ENCODE data around the gene CAMLG. TPM values are rescaled to one million over a fixed set of nuclear protein-coding genes. Genes with fewer than 3 reads are reported as not detected.
"Not testable (repeated sequence)": the region's sequence is repeated elsewhere in the genome, so short reads cannot be mapped to it uniquely, and the experiment has no call there.

CAMLG gene
- total RNA-seq (ENCODE audit: low replicate concordance): 42.4 and 51.2 TPM in 2 replicates

DNA sequence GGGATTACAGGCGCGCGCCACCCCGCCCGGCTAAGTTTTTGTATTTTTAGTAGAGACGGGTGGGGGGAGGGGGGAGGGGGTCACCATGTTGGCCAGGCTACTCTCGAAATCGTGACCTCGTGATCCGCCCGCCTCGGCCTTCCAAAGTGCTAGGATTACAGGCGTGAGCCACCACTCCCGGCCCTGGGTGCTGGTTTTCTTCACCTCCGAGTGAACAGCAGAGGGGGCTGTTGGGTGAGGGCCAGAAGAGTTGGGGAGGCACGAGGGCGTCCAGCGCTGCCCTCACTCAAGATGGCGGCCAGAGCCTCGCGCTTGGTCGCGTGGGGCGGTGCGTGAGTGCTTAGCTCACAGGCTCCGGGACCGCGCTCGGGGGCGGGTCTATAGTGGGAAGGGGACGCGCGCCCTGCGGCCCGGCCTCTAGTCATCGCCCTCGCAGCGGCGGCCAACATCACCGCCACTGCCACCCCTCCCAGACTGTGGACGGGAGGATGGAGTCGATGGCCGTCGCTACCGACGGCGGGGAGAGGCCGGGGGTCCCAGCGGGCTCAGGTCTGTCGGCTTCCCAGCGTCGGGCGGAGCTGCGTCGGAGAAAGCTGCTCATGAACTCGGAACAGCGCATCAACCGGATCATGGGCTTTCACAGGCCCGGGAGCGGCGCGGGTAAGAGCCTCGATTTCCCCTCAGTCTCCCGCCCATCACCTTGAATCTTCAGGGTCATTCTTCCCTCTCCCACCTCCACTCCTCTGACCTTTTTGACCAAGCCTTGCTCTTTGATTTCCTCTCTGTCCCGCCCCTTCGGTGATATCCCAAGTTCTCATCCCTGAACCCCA, at the start of gene CAMLG:
TSS of gene CAMLG (plus strand) at position 416 of the 830 bp plus-strand sequence. CDS start at position 489, 73 bp downstream.
- TF ChIP-seq, protein P1, sequence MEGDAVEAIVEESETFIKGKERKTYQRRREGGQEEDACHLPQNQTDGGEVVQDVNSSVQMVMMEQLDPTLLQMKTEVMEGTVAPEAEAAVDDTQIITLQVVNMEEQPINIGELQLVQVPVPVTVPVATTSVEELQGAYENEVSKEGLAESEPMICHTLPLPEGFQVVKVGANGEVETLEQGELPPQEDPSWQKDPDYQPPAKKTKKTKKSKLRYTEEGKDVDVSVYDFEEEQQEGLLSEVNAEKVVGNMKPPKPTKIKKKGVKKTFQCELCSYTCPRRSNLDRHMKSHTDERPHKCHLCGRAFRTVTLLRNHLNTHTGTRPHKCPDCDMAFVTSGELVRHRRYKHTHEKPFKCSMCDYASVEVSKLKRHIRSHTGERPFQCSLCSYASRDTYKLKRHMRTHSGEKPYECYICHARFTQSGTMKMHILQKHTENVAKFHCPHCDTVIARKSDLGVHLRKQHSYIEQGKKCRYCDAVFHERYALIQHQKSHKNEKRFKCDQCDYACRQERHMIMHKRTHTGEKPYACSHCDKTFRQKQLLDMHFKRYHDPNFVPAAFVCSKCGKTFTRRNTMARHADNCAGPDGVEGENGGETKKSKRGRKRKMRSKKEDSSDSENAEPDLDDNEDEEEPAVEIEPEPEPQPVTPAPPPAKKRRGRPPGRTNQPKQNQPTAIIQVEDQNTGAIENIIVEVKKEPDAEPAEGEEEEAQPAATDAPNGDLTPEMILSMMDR (IDR thresholded peaks at IDR 0.05; ENCODE audit: insufficient read depth, low read length): peak; percentile 37
- H3K4me3 ChIP-seq (ENCODE audit: low read depth, low read length): peak within 1 kb of the TSS; percentile 93
- DNase-seq (ENCODE audit: low read depth): peak; percentile 95

DNA sequence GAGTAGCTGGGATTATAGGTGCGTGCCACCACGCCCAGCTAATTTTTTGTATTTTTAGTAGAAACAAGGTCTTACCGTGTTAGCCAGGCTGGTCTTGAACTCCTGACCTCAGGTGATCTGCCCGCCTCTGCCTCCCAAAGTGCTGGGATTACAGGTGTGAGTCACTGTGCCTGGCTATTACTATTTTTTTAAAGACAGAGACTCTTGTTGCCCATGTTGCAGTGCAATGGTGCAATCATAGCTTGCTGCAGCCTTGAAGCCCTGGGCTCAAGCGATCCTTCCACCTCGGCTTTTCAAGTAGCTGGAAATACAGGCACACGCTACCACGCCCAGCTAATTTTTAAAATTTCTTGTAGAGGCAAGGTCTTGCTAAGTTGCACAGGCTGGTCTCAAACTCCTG, 48.2 kb upstream of the CAMLG start:
- DNase-seq (ENCODE audit: low read depth); H3K4me3 ChIP-seq (ENCODE audit: low read depth, low read length): not testable (repeated sequence)

DNA sequence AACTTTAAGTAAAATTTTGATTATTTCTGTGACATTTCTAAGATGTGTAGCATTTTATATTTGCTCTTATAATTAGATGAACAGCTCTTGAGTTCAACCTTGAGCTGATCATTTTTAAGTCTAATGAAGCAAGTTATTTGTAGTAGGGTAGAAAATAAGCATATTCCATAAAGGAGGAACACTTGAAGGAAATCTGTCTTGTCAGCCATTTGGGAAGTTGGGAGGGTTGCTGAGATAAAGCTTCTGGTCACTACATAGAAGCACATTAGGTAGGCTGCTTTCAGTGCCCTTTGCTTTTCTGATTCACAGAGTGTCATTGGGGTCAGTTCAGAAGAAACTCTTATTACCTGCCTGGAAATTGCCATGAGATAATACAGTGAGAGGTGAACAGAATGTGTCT, 45.6 kb upstream of the CAMLG start:
- H3K4me3 ChIP-seq (ENCODE audit: low read depth, low read length): no peak overlapping the region
- TF ChIP-seq, protein P1 (IDR thresholded peaks at IDR 0.05; ENCODE audit: insufficient read depth, low read length): no peak
- no peak for DNase-seq (ENCODE audit: low read depth)

DNA sequence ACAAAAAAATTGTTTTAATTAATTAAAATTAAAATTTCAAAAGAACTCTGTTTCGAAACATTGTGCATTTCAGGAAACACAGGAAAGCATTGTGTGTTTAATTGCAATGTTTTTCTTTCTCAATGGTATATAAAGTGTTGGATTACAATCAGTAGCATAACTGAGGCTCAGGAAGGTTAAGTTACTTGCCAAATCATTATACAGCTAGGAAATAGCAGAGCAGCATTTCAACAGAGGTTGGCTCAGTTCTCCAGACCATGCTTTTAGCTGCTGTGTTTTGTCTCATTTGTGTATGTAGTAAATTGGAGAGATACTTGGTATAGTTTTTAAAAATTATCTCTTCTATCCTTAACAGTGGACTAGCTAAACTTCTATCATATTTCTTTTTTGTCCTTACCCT, 30.0 kb upstream of the CAMLG start:
- DNase-seq (ENCODE audit: low read depth): no peak
- H3K4me3 ChIP-seq (ENCODE audit: low read depth, low read length): no peak overlapping the region
- TF ChIP-seq, protein P1 (IDR thresholded peaks at IDR 0.05; ENCODE audit: insufficient read depth, low read length): no peak

DNA sequence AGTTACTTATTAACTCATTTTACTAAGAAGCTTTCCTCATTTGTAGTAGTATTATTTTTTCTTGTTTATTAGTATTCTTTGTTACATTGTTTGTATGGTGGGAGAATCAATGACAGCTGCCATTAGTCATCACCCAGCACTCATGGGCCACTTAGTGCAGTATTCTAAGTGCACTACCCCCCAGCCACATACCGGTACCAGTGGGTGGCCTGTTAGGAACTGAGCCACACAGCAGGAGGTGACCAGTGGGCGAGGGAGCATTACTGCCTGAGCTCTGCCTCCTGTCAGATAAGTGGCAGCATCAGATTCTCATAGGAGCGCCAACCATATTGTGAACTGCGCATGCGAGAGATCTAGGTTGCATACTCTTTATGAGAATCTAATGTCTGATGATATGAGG, 24.2 kb upstream of the CAMLG start:
- no peak for DNase-seq (ENCODE audit: low read depth)
- TF ChIP-seq, protein P1 (IDR thresholded peaks at IDR 0.05; ENCODE audit: insufficient read depth, low read length): no peak
- H3K4me3 ChIP-seq (ENCODE audit: low read depth, low read length): no peak overlapping the region

DNA sequence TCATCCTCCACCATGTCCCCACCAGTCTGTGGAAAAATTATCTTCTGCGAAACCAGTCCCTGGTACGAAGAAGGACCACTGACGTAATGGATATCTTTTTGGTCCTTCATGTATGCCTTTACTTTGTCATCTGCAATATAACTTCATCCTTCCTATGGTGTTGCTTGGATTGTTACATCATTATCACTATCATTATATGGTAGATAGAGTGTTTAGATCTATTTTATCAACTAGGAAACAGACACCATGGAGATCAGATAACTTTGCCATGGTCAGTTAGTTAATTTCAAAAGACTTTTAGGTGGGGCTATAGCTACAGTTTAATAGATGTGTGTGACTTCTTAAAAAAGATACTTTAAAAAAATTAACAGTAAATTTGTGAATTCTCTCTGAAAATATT, 23.8 kb upstream of the CAMLG start:
- TF ChIP-seq, protein P1 (IDR thresholded peaks at IDR 0.05; ENCODE audit: insufficient read depth, low read length): no peak
- DNase-seq (ENCODE audit: low read depth): no peak

DNA sequence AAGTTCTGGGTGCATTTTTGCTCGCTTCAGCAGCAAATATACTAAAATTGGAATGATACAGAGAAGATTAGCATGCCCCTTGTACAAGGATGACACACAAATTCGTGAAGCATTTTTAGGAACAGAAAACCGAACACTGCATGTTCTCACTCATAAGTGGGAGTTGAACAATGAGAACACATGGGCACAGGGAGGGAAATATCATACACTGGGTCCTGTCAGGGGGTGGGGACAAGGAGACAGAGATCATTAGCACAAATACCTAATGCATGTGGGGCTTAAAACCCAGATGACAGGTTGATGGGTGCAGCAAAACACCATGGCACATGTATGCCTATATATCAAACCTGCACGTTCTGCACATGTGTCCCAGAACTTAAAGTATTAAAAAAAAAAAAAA, 22.9 kb upstream of the CAMLG start:
- H3K4me3 ChIP-seq (ENCODE audit: low read depth, low read length); DNase-seq (ENCODE audit: low read depth): not testable (repeated sequence)

More for the DNA sequence above, 23.8 kb upstream of the CAMLG start:
- H3K4me3 ChIP-seq (ENCODE audit: low read depth, low read length): no peak overlapping the region

DNA sequence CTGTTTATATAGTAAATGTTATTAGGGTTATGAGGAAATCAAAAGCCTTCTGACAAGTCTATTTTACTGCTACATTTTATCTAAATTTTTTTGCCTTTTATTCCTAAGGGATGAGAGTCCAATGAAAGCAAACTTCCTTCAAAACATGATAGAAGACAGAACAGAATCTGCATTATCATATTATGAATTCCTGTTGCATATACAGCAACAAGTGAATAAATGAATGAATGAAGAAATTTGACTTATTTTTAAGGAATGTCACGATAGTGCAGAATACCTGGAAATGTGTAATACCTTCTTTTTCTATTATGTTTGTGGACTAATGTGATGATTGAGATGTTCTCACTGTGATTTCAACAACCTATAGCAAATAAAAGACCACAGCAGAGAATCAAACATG, 13.5 kb upstream of the CAMLG start:
- TF ChIP-seq, protein P1 (IDR thresholded peaks at IDR 0.05; ENCODE audit: insufficient read depth, low read length): no peak
- no peak overlapping the region for H3K4me3 ChIP-seq (ENCODE audit: low read depth, low read length)
- DNase-seq (ENCODE audit: low read depth): no peak
